ENCODE measurements around the gene NXNL1.

NXNL1 gene

DNA sequence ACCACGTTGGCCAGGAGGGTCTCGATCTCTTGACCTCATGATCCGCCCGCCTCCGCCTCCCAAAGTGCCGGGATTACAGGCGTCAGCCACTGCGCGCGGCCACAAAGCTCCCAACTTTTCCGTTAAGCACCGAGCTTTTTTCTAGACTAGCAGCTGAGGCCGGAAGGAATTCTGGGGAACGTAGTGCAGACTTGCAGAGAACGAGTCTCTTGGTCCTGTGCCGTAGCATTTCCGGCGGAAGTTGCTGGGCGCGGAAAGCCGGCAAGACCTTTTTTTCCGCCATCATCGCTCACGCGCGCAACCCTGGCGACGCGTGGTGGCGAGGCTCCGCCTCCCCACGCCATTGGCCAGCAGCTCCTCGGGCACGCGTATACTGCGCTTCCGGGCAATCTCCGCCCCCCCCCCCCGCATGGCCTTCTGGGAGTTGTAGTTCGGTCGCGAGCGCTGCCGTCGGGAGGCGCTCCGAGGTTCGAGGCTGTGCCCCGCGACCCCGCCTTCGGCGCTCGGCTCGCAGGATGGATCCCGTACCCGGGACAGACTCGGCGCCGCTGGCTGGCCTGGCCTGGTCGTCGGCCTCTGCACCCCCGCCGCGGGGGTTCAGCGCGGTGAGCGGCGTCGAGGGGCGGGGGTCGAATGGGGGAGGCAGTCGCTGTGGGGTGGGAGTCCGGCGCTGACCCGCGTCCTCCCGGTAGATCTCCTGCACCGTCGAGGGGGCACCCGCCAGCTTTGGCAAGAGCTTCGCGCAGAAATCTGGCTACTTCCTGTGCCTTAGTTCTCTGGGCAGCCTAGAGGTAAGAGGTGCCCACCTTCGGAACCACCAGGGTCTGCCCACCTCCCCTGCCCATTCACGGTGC is 40.9 kb downstream of the NXNL1 start, which contains the start of gene MVB12A (continued):
- TF ChIP-seq ZNF404 (tag by site-specific recombination; IDR thresholded peaks at IDR 0.05) (no peak), ZNF433 (tag by site-specific recombination; IDR thresholded peaks at IDR 0.05; ENCODE audit: low read depth) (no peak), ZNF146 (tag by site-specific recombination; IDR thresholded peaks at IDR 0.05) (no peak), ZNF121 (tag by site-specific recombination; IDR thresholded peaks at IDR 0.05) (no peak), ZNF394 (tag by site-specific recombination; IDR thresholded peaks at IDR 0.05; ENCODE audit: borderline replicate concordance) (no peak), SALL2 (tag by site-specific recombination; IDR thresholded peaks at IDR 0.05; ENCODE audit: borderline replicate concordance) (no peak), SCRT1 (tag by site-specific recombination; IDR thresholded peaks at IDR 0.05; ENCODE audit: borderline replicate concordance) (no peak), TRIM28 (IDR thresholded peaks at IDR 0.05; ENCODE audit: borderline replicate concordance, low read length) (peak; percentile 32; the same call in 1 of the 2 replicates), SP7 (tag by site-specific recombination; IDR thresholded peaks at IDR 0.05) (peak; percentile 82), BCL11A (tag by site-specific recombination; IDR thresholded peaks at IDR 0.05; ENCODE audit: low read depth) (0 out of 2 replicates have a peak, but pooled peaks have one; percentile 28), RBAK (tag by site-specific recombination; IDR thresholded peaks at IDR 0.05) (no peak), GLIS2 (tag by site-specific recombination; IDR thresholded peaks at IDR 0.05) (peak; percentile 61; the same call in 1 of the 2 replicates), ZNF24 (tag by site-specific recombination; IDR thresholded peaks at IDR 0.05) (peak; percentile 59; the same call in 1 of the 2 replicates), ZNF19 (tag by site-specific recombination; IDR thresholded peaks at IDR 0.05; ENCODE audit: low read depth) (no peak), SETDB1 (IDR thresholded peaks at IDR 0.05; ENCODE audit: insufficient read length, low read length) (no peak), ZNF621 (tag by site-specific recombination; IDR thresholded peaks at IDR 0.05) (no peak), ZNF623 (tag by site-specific recombination; IDR thresholded peaks at IDR 0.05) (no peak), PRDM1 (tag by site-specific recombination; IDR thresholded peaks at IDR 0.05) (no peak), OSR2 (tag by site-specific recombination; IDR thresholded peaks at IDR 0.05) (peak; percentile 40; the same call in 1 of the 2 replicates)
- TF ChIP-seq, protein P1, sequence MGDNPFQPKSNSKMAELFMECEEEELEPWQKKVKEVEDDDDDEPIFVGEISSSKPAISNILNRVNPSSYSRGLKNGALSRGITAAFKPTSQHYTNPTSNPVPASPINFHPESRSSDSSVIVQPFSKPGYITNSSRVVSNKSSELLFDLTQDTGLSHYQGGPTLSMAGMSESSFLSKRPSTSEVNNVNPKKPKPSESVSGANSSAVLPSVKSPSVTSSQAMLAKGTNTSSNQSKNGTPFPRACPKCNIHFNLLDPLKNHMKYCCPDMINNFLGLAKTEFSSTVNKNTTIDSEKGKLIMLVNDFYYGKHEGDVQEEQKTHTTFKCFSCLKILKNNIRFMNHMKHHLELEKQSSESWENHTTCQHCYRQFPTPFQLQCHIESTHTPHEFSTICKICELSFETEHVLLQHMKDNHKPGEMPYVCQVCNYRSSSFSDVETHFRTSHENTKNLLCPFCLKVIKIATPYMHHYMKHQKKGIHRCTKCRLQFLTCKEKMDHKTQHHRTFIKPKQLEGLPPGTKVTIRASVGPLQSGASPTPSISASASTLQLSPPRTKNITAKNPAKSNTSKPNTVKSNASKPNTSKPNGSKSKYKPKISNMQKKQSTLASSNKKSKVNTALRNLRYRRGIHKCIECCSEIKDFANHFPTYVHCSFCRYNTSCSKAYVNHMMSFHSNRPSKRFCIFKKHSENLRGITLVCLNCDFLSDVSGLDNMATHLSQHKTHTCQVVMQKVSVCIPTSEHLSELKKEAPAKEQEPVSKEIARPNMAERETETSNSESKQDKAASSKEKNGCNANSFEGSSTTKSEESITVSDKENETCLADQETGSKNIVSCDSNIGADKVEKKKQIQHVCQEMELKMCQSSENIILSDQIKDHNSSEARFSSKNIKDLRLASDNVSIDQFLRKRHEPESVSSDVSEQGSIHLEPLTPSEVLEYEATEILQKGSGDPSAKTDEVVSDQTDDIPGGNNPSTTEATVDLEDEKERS (tag by site-specific recombination; IDR thresholded peaks at IDR 0.05), result no peak
- TF ChIP-seq, protein P2, sequence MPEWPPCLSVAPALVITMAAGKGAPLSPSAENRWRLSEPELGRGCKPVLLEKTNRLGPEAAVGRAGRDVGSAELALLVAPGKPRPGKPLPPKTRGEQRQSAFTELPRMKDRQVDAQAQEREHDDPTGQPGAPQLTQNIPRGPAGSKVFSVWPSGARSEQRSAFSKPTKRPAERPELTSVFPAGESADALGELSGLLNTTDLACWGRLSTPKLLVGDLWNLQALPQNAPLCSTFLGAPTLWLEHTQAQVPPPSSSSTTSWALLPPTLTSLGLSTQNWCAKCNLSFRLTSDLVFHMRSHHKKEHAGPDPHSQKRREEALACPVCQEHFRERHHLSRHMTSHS (tag by site-specific recombination; IDR thresholded peaks at IDR 0.05), result no peak
- TF ChIP-seq, protein P3, sequence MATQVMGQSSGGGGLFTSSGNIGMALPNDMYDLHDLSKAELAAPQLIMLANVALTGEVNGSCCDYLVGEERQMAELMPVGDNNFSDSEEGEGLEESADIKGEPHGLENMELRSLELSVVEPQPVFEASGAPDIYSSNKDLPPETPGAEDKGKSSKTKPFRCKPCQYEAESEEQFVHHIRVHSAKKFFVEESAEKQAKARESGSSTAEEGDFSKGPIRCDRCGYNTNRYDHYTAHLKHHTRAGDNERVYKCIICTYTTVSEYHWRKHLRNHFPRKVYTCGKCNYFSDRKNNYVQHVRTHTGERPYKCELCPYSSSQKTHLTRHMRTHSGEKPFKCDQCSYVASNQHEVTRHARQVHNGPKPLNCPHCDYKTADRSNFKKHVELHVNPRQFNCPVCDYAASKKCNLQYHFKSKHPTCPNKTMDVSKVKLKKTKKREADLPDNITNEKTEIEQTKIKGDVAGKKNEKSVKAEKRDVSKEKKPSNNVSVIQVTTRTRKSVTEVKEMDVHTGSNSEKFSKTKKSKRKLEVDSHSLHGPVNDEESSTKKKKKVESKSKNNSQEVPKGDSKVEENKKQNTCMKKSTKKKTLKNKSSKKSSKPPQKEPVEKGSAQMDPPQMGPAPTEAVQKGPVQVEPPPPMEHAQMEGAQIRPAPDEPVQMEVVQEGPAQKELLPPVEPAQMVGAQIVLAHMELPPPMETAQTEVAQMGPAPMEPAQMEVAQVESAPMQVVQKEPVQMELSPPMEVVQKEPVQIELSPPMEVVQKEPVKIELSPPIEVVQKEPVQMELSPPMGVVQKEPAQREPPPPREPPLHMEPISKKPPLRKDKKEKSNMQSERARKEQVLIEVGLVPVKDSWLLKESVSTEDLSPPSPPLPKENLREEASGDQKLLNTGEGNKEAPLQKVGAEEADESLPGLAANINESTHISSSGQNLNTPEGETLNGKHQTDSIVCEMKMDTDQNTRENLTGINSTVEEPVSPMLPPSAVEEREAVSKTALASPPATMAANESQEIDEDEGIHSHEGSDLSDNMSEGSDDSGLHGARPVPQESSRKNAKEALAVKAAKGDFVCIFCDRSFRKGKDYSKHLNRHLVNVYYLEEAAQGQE (tag by site-specific recombination; IDR thresholded peaks at IDR 0.05), result 0 out of 2 replicates have a peak, but pooled peaks have one; percentile 12
- TF ChIP-seq, protein P4, sequence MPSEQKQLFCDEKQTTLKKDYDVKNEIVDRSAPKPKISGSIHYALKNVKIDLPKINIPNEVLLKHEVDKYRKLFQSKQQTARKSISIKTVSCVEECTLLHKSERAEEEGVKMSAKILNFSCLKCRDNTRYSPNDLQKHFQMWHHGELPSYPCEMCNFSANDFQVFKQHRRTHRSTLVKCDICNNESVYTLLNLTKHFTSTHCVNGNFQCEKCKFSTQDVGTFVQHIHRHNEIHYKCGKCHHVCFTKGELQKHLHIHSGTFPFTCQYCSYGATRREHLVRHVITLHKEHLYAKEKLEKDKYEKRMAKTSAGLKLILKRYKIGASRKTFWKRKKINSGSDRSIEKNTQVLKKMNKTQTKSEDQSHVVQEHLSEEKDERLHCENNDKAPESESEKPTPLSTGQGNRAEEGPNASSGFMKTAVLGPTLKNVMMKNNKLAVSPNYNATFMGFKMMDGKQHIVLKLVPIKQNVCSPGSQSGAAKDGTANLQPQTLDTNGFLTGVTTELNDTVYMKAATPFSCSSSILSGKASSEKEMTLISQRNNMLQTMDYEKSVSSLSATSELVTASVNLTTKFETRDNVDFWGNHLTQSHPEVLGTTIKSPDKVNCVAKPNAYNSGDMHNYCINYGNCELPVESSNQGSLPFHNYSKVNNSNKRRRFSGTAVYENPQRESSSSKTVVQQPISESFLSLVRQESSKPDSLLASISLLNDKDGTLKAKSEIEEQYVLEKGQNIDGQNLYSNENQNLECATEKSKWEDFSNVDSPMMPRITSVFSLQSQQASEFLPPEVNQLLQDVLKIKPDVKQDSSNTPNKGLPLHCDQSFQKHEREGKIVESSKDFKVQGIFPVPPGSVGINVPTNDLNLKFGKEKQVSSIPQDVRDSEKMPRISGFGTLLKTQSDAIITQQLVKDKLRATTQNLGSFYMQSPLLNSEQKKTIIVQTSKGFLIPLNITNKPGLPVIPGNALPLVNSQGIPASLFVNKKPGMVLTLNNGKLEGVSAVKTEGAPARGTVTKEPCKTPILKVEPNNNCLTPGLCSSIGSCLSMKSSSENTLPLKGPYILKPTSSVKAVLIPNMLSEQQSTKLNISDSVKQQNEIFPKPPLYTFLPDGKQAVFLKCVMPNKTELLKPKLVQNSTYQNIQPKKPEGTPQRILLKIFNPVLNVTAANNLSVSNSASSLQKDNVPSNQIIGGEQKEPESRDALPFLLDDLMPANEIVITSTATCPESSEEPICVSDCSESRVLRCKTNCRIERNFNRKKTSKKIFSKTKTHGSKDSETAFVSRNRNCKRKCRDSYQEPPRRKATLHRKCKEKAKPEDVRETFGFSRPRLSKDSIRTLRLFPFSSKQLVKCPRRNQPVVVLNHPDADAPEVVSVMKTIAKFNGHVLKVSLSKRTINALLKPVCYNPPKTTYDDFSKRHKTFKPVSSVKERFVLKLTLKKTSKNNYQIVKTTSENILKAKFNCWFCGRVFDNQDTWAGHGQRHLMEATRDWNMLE (tag by site-specific recombination; conservative IDR thresholded peaks at IDR 0.05; ENCODE audit: low read depth), result peak; percentile 90
- TF ChIP-seq, protein P5, sequence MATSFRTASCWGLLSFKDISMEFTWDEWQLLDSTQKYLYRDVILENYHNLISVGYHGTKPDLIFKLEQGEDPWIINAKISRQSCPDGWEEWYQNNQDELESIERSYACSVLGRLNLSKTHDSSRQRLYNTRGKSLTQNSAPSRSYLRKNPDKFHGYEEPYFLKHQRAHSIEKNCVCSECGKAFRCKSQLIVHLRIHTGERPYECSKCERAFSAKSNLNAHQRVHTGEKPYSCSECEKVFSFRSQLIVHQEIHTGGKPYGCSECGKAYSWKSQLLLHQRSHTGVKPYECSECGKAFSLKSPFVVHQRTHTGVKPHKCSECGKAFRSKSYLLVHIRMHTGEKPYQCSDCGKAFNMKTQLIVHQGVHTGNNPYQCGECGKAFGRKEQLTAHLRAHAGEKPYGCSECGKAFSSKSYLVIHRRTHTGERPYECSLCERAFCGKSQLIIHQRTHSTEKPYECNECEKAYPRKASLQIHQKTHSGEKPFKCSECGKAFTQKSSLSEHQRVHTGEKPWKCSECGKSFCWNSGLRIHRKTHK (tag by site-specific recombination; IDR thresholded peaks at IDR 0.05), result no peak

All from HEK293 (cell line).